Measurements from ENCODE around the gene BAG1.

BAG1 gene

DNA sequence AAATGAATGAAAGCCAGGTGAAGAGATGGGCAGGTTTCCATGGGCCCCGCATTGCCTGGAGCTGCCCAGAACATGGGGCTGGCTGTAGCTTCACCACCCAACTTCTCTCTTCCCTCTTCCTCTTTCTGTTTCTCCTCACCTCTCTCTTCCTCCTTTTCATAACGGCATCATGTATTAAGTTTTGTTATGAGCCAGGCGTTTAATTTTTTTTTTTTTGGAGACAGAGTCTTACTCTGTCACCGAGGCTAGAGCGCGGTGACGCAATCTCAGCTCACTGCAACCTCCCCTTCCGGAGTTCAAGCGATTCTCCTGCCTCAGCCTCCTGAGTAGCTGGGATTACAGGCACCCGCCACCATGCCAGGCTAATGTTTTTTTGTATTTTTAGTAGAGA lies 37.5 kb downstream of the BAG1 start:
- Histone ChIP-seq H3K4me2 (ENCODE audit: low read length) (no peak overlapping the region), H3K4me3 (ENCODE audit: low read depth, low read length, poor library complexity, severe bottlenecking) (no peak overlapping the region), H3K27me3 (ENCODE audit: insufficient read depth, low read length) (no peaks in the 10 kb centered on the region; the same call in 1 of the 2 replicates), H2AFZ (ENCODE audit: low read length) (no peak overlapping the region), H4K20me1 (ENCODE audit: insufficient read depth, low read length) (no peaks in the 10 kb centered on the region), H3K27ac (ENCODE audit: low read depth, low read length, poor library complexity, severe bottlenecking) (no peak overlapping the region), H3K79me2 (ENCODE audit: insufficient read depth, low read length) (no peaks in the 10 kb centered on the region), H3K9ac (ENCODE audit: low read length) (no peak overlapping the region), H3K9me2 (ENCODE audit: low read depth, low read length) (no peaks in the 10 kb centered on the region), H3K4me1 (ENCODE audit: insufficient read depth, low read length, severe bottlenecking) (no peaks in the 10 kb centered on the region), H3K36me3 (ENCODE audit: insufficient read depth, low read length) (no peaks in the 10 kb centered on the region), H3K9me3 (ENCODE audit: low read length) (no peaks in the 10 kb centered on the region), H3F3A (ENCODE audit: insufficient read depth, low read length) (no peaks in the 10 kb centered on the region)
- TF ChIP-seq, protein P1, sequence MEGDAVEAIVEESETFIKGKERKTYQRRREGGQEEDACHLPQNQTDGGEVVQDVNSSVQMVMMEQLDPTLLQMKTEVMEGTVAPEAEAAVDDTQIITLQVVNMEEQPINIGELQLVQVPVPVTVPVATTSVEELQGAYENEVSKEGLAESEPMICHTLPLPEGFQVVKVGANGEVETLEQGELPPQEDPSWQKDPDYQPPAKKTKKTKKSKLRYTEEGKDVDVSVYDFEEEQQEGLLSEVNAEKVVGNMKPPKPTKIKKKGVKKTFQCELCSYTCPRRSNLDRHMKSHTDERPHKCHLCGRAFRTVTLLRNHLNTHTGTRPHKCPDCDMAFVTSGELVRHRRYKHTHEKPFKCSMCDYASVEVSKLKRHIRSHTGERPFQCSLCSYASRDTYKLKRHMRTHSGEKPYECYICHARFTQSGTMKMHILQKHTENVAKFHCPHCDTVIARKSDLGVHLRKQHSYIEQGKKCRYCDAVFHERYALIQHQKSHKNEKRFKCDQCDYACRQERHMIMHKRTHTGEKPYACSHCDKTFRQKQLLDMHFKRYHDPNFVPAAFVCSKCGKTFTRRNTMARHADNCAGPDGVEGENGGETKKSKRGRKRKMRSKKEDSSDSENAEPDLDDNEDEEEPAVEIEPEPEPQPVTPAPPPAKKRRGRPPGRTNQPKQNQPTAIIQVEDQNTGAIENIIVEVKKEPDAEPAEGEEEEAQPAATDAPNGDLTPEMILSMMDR (IDR thresholded peaks at IDR 0.05; ENCODE audit: low read length), result no peak
- no peak for TF ChIP-seq EZH2 (IDR thresholded peaks at IDR 0.05; ENCODE audit: borderline replicate concordance, low read length)

DNA sequence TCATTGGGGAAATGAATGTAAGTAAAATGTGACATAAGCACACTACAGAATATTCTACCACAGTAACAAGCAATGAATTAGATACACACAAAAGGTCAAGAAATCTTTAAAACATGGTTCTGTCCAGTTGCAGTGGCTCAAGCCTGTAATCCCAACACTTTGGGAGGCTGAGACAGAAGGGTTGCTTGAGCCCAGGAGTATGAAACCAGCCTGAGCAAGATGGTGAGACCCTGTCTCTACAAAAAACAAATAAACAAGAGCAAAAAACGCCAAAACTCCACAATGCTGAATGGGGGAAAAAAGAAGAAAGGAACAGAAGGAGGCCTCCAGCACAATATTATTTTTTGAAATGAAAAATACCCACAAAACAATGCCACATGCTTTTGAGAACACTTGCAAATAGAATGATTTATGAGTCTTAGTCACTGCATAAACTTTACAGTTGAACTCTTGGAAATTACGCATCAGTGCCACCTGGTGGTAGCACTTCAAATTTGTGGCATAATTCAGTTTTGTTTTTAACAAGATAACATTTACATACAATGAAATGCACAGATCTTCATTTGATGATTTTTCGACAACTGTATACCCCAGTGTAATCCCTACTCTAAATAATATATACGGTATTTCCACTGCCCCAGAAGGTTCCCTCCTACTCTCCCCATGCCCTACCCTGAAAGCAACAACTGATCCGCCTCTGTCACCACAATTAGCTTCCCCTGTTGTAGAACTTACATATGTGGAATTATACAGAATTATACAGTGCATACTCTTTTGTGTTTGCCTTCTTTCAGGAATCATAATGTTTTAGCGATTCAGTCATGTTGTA lies 39.0 kb downstream of the BAG1 start:
- Histone ChIP-seq H3K36me3 (ENCODE audit: insufficient read depth, low read length) (no peaks in the 10 kb centered on the region), H3F3A (ENCODE audit: insufficient read depth, low read length) (no peaks in the 10 kb centered on the region), H3K9ac (ENCODE audit: low read length) (no peak overlapping the region), H4K20me1 (ENCODE audit: insufficient read depth, low read length) (no peaks in the 10 kb centered on the region), H3K4me3 (ENCODE audit: low read depth, low read length, poor library complexity, severe bottlenecking) (no peak overlapping the region), H3K4me1 (ENCODE audit: insufficient read depth, low read length, severe bottlenecking) (peaks cover 6% of the 10 kb centered on the region), H3K79me2 (ENCODE audit: insufficient read depth, low read length) (no peaks in the 10 kb centered on the region), H3K9me2 (ENCODE audit: low read depth, low read length) (no peaks in the 10 kb centered on the region), H3K4me2 (ENCODE audit: low read length) (no peak overlapping the region), H2AFZ (ENCODE audit: low read length) (no peak overlapping the region), H3K9me3 (ENCODE audit: low read length) (no peaks in the 10 kb centered on the region), H3K27ac (ENCODE audit: low read depth, low read length, poor library complexity, severe bottlenecking) (no peak overlapping the region), H3K27me3 (ENCODE audit: insufficient read depth, low read length) (no peaks in the 10 kb centered on the region; the same call in 1 of the 2 replicates)
- TF ChIP-seq, protein P1 (IDR thresholded peaks at IDR 0.05; ENCODE audit: low read length), result peak; percentile 77
- no peak for TF ChIP-seq EZH2 (IDR thresholded peaks at IDR 0.05; ENCODE audit: borderline replicate concordance, low read length)

DNA sequence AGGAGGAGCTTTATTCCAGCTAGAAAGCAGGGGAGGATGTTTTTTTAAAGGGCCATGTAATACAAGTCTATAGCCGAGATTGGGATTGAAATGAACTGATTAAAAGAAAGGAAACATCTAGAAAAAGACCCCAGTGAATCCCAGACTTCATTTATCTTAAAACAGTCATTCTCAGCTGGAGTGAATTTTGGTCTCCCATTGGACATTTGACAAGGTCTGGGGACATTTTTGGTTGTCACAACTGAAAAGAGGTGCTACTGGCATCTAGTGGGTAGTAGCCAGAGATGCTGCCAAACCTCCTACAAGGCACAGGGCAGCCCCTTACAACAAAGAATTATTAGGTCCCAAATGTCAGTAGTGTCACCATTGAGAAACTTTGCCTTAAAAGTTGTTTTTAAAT lies 40.8 kb downstream of the BAG1 start:
- no peaks in the 10 kb centered on the region for H4K20me1 ChIP-seq (ENCODE audit: insufficient read depth, low read length)
- no peak overlapping the region for H3K4me3 ChIP-seq (ENCODE audit: low read depth, low read length, poor library complexity, severe bottlenecking)
- no peak overlapping the region for H2AFZ ChIP-seq (ENCODE audit: low read length)
- H3F3A ChIP-seq (ENCODE audit: insufficient read depth, low read length), result no peaks in the 10 kb centered on the region
- H3K4me1 ChIP-seq (ENCODE audit: insufficient read depth, low read length, severe bottlenecking), result peaks cover 6% of the 10 kb centered on the region
- H3K9ac ChIP-seq (ENCODE audit: low read length), result no peak overlapping the region
- H3K36me3 ChIP-seq (ENCODE audit: insufficient read depth, low read length), result no peaks in the 10 kb centered on the region
- H3K4me2 ChIP-seq (ENCODE audit: low read length), result no peak overlapping the region
- no peaks in the 10 kb centered on the region; the same call in 1 of the 2 replicates for H3K27me3 ChIP-seq (ENCODE audit: insufficient read depth, low read length)
- no peaks in the 10 kb centered on the region for H3K9me2 ChIP-seq (ENCODE audit: low read depth, low read length)
- H3K27ac ChIP-seq (ENCODE audit: low read depth, low read length, poor library complexity, severe bottlenecking), result no peak overlapping the region
- no peaks in the 10 kb centered on the region for H3K9me3 ChIP-seq (ENCODE audit: low read length)
- no peaks in the 10 kb centered on the region for H3K79me2 ChIP-seq (ENCODE audit: insufficient read depth, low read length)
- no peak for TF ChIP-seq EZH2 (IDR thresholded peaks at IDR 0.05; ENCODE audit: borderline replicate concordance, low read length)
- TF ChIP-seq, protein P1 (IDR thresholded peaks at IDR 0.05; ENCODE audit: low read length), result no peak

All from OCI-LY1 (cell line).